Skeletal muscle tissue (tissue), 4 donors: ENCODE results near the gene SLC8A1. TPM values are rescaled to one million over a fixed set of nuclear protein-coding genes. Genes with fewer than 3 reads are reported as not detected.

Experiments
- H3K27ac ChIP-seq: one replicate; pipeline ENCODE4 v1.7.0; 2013; ENCODE audit warnings: mild to moderate bottlenecking, low read depth, low read length, inconsistent platforms
- H3K27me3 ChIP-seq, 3 donors: one replicate each; pipeline ENCODE4 v1.7.0; 2013; ENCODE audit warnings: low read length in 3 of 3; ENCODE audit not compliant: control insufficient read depth in 3 of 3, insufficient read depth in 3 of 3
- H3K36me3 ChIP-seq, 3 donors: one replicate each; pipeline ENCODE4 v1.7.0; 2013; ENCODE audit warnings: low read length in 3 of 3; ENCODE audit not compliant: control insufficient read depth in 3 of 3, insufficient read depth in 3 of 3
- H3K4me1 ChIP-seq, 3 donors: one replicate each; pipeline ENCODE4 v1.7.0; 2013; ENCODE audit warnings: low read length in 3 of 3, mild to moderate bottlenecking in 3 of 3; ENCODE audit not compliant: control insufficient read depth in 3 of 3, insufficient read depth in 3 of 3
- H3K4me3 ChIP-seq, 3 donors: one replicate each; pipeline ENCODE4 v1.7.0; 2013; ENCODE audit warnings: low read length in 3 of 3
- H3K9ac ChIP-seq, 3 donors: one replicate each; pipeline ENCODE4 v1.7.0; 2013; ENCODE audit warnings: low read length in 3 of 3, mild to moderate bottlenecking in 3 of 3, moderate library complexity in 2 of 3, low read depth in 1 of 3
- H3K9me3 ChIP-seq, 3 donors: one replicate each; pipeline ENCODE4 v1.7.0; 2013; ENCODE audit warnings: low read length in 3 of 3; ENCODE audit not compliant: control insufficient read depth in 3 of 3
- total RNA-seq: library from RNA; depleted of rRNA; stranded (reverse); fragments of >200 nt; gene quantifications from one replicate; pipeline ENCODE4 v1.2.3, GENCODE V29; 2014
- donor health status: Osteomylitis.

The SLC8A1 gene
- total RNA-seq, 1 donor from 2014 or later: 45.9 TPM

- Histone ChIP-seq H3K4me1 (peaks cover 0 to 9% (median 0%) of the 10 kb centered on the region in 3 donors), H3K4me3 (no peak overlapping the region)
Observed at GRCh38 chr2:40374543-40375240, 77.2 kb downstream of the SLC8A1 start.

DNA sequence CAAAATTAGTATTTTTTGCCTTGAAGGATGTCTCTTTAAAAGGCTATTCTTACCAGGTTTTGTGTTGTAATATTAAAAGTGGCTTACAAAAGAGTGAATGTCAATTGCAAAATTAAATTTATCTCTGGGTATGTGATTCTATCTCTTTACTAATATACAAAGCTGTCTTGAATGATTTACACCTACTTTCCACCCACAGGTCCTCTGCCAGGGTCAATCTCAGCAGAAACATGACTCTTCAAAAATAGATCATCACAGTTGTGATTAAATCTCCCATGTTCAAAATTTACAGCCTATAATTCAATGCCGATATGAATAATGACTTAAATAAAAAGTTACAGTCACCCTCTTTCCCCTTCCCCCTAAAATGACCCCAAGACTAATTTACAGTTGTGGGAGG, 78.8 kb downstream of the SLC8A1 start:
- Histone ChIP-seq H3K27ac (no peak overlapping the region), H3K36me3 (no peaks in the 10 kb centered on the region), H3K27me3 (no peaks in the 10 kb centered on the region), H3K4me3 (no peak overlapping the region), H3K4me1 (peaks cover 0 to 9% (median 0%) of the 10 kb centered on the region in 3 donors), H3K9ac (no peak overlapping the region), H3K9me3 (no peaks in the 10 kb centered on the region)

More at GRCh38 chr2:40374543-40375240, 77.2 kb downstream of the SLC8A1 start:
- Histone ChIP-seq H3K9me3 (no peaks in the 10 kb centered on the region), H3K9ac (no peak overlapping the region), H3K36me3 (no peaks in the 10 kb centered on the region), H3K27ac (no peak overlapping the region), H3K27me3 (no peaks in the 10 kb centered on the region)

GRCh38 chr2:40372283-40372985, 79.5 kb downstream of the SLC8A1 start:
- Histone ChIP-seq H3K4me3 (no peak overlapping the region), H3K9ac (no peak overlapping the region), H3K27me3 (no peaks in the 10 kb centered on the region), H3K9me3 (no peaks in the 10 kb centered on the region), H3K4me1 (peaks cover 0 to 9% (median 0%) of the 10 kb centered on the region in 3 donors), H3K27ac (peak overlapping the region; percentile 23), H3K36me3 (no peaks in the 10 kb centered on the region)

- no peak overlapping the region for H3K9ac ChIP-seq
- peaks cover 0 to 9% (median 0%) of the 10 kb centered on the region in 3 donors for H3K4me1 ChIP-seq
- H3K27ac ChIP-seq: peak overlapping the region; percentile 23
- H3K9me3 ChIP-seq: no peaks in the 10 kb centered on the region
- no peak overlapping the region for H3K4me3 ChIP-seq
- no peaks in the 10 kb centered on the region for H3K27me3 ChIP-seq
- no peaks in the 10 kb centered on the region for H3K36me3 ChIP-seq
Observed at GRCh38 chr2:40371525-40372282, 80.2 kb downstream of the SLC8A1 start.

DNA sequence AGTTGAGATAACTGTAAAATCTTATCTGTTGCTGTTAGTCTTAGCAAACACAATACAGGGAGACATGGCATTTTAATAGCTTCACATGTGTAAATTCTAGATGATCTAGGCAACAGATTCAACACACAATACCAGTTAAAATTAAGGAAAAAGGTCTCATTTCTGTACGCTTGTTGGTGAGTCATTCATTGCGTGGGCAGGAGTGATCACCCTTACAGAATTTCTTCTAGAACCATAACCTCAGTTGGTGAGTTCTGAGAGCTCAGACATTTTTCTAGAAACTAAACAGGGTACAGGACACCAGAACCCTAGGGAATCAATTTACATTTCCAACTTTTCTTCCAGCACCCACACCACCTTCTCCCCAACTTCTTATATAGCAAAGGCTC, 81.9 kb downstream of the SLC8A1 start:
- H3K27ac ChIP-seq: no peak overlapping the region
- no peaks in the 10 kb centered on the region for H3K36me3 ChIP-seq
- no peak overlapping the region for H3K4me3 ChIP-seq
- no peaks in the 10 kb centered on the region for H3K27me3 ChIP-seq
- H3K9me3 ChIP-seq: no peaks in the 10 kb centered on the region
- H3K9ac ChIP-seq: no peak overlapping the region
- peaks cover 0 to 9% (median 0%) of the 10 kb centered on the region in 3 donors for H3K4me1 ChIP-seq

DNA sequence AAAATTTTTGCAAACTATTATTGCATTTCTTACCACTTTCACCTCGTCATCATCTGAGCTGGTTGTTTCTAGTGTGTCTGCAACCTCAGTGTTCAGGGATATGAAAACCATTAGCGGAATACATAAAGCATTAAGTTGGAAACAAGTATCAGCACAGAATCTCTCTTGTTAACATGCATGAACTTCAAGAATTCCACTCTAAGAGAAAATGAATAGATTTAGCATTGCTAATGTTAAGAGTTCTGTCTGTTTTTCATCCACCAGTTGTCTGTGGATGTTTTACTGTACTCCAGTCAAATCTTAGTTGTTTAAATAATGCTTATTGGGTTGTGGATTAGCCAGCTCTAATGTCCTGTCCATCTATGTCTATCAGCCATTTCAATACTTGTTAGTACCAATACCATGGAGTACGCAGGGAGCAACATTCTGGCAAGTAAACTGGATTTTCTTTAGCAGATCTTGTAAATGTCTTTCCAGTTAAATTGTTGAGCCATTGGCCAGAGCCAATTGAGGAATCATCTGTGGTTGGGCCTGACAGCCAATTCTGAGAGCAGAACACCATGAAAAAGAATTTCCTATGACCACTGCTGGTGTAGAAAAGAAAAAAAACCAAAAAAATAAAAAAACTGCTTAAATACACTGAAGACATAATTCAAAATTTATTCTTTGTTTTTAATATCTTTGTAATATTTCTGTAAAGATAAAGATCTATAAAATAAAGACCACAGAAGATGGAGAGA, 82.5 kb downstream of the SLC8A1 start:
- no peak overlapping the region for H3K4me3 ChIP-seq
- no peaks in the 10 kb centered on the region for H3K27me3 ChIP-seq
- no peaks in the 10 kb centered on the region for H3K36me3 ChIP-seq
- H3K9me3 ChIP-seq: no peaks in the 10 kb centered on the region
- no peak overlapping the region for H3K27ac ChIP-seq
- no peak overlapping the region for H3K9ac ChIP-seq
- peaks cover 0 to 9% (median 0%) of the 10 kb centered on the region in 3 donors for H3K4me1 ChIP-seq

DNA sequence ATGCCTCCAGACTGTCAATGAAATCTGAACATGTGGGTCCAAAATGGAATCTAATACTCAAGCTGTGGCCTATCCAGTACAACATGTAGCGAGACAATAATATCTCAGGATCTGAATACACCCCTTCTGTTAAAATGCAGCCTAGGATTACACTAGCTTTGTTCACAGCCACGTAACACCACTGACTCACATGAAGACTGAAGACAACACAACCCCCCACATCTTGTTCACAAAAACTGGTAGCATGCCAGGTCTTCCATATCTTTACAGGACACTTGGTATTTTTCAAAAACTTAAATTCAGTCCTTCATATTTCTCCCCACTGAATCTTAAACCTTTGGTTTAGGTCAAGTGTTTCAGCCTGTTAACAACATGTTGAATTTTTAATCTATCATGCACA, 84.2 kb downstream of the SLC8A1 start:
- Histone ChIP-seq H3K36me3 (no peaks in the 10 kb centered on the region), H3K9me3 (no peaks in the 10 kb centered on the region), H3K27ac (no peak overlapping the region), H3K27me3 (no peaks in the 10 kb centered on the region), H3K9ac (no peak overlapping the region), H3K4me1 (no peaks in the 10 kb centered on the region), H3K4me3 (no peak overlapping the region)

DNA sequence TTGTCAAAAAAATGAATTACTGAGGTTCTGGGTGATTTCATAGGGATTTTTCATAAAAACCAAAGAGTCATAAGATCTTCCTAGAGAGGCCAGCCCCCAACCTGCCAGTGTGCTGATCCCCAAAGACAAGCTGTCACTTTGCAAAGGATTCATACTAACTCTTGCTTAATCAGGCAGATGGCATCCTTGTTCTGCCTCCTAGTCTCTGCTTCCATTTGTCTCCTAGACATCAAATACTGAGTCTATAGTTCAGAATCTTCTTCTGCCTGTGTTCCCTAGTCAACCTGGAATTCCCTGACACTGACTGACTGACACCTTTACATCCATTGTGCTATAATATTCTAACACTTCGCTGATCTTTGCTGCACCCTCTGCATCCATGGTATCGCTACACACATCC, 84.9 kb downstream of the SLC8A1 start:
- Histone ChIP-seq H3K27ac (no peak overlapping the region), H3K36me3 (no peaks in the 10 kb centered on the region), H3K27me3 (no peaks in the 10 kb centered on the region), H3K4me3 (no peak overlapping the region), H3K4me1 (no peaks in the 10 kb centered on the region), H3K9me3 (no peaks in the 10 kb centered on the region), H3K9ac (no peak overlapping the region)

DNA sequence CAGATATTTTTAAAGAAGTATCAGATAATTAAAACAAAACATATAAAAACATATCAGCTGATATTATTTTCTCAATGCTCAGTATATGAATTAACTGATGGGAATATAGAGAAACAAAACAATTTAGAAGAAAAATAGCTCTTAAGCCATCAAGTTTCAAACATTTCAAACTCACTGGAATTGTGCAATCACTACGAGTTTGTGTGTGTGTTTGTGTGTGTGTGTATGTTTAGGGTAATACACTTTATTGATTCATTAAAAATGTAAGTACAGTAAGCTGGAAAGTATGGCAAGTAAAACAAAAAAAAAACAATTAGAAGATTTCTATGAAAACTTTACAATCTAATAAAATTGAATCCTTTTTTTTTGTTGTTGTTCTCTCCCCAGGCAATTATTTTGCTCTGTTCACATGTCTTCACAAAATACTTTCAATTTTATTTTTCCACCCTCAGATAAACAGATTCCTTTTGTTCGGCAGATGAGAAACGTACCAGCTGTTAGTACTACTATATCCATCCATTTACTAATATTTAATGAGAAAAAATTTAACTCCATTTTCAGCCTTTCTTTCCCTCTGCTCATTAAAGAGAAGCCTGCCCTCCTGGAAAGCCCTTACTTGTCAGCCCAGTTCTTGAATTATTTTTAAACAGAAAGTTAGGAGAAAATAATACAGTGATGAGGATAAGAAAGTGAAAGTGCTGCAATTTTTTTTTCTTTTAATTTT, 87.6 kb downstream of the SLC8A1 start:
- Histone ChIP-seq H3K4me1 (no peaks in the 10 kb centered on the region), H3K9ac (peak overlapping the region in 1 of 3 donors; percentile 54), H3K36me3 (no peaks in the 10 kb centered on the region), H3K9me3 (no peaks in the 10 kb centered on the region), H3K4me3 (peak overlapping the region in 2 of 3 donors; percentile 11 to 52), H3K27me3 (no peaks in the 10 kb centered on the region), H3K27ac (no peak overlapping the region)
